K562 (cell line): Measurements from ENCODE around the gene P4HB. TPM values are rescaled to one million over a fixed set of nuclear protein-coding genes. Genes with fewer than 3 reads are reported as not detected.
A peak's percentile ranks its signal among the peaks of the same experiment; 100 is the strongest.

Source experiments
- DIDO1 ChIP-seq: fragments of 450-650 bp; IDR thresholded peaks from 2 replicates; pipeline ENCODE4 v1.6.1; 2016; ENCODE audit warnings: low read depth, missing biosample characterization, missing genetic modification characterization
- FIP1L1 ChIP-seq: fragments of 200-400 bp; formaldehyde crosslinking; IDR thresholded peaks from 2 replicates; pipeline ENCODE4 v1.6.1; 2018; ENCODE audit warnings: mild to moderate bottlenecking, low read depth, low read length; ENCODE audit not compliant: poor library complexity, severe bottlenecking
- FOXK2 ChIP-seq, 2 experiments: fragments of 450-650 bp; IDR thresholded peaks in 1 of 2; conservative IDR thresholded peaks in 1 of 2; 2 replicates each; pipeline ENCODE4 v1.6.1; 2016; ENCODE audit warnings: low read depth in 2 of 2, mild to moderate bottlenecking in 1 of 2
- GABPB1 ChIP-seq: sonication (generic); formaldehyde crosslinking; IDR thresholded peaks from 2 replicates; pipeline ENCODE4 v1.8.0; 2022; ENCODE audit warnings: mild to moderate bottlenecking, missing genetic modification reagents
- JUN ChIP-seq, 2 experiments: sonication (generic) in 1 of 2; formaldehyde crosslinking in 1 of 2; IDR thresholded peaks; 2 replicates each; pipeline versions ENCODE4 v1.6.1 to v1.8.0; 2012 to 2022; ENCODE audit warnings: borderline replicate concordance in 2 of 2, mild to moderate bottlenecking in 2 of 2, improper control_type of control experiment in 1 of 2, low read depth in 1 of 2, low read length in 1 of 2, missing genetic modification reagents in 1 of 2
- KLF10 ChIP-seq: fragments of 250-450 bp; sonication (Bioruptor Pico); IDR thresholded peaks from 2 replicates; pipeline ENCODE4 v1.6.1; 2021; ENCODE audit warnings: matching md5 sums
- KLF13 ChIP-seq: fragments of 450-650 bp; IDR thresholded peaks from 2 replicates; pipeline ENCODE4 v1.6.1; 2016; ENCODE audit warnings: missing genetic modification characterization, low read depth, mild to moderate bottlenecking, missing compliant biosample characterization, moderate library complexity, borderline replicate concordance
- POLR2A ChIP-seq: fragments of 450-650 bp; conservative IDR thresholded peaks from 2 replicates; pipeline ENCODE4 v1.6.1; 2016
- SIN3B ChIP-seq: fragments of 450-650 bp; IDR thresholded peaks from 2 replicates; pipeline ENCODE4 v1.6.1; 2017; ENCODE audit warnings: low read depth, mild to moderate bottlenecking, moderate library complexity
- TEAD1 ChIP-seq, 2 experiments: fragments of 450-650 bp in 1 of 2; sonication (generic) in 1 of 2; formaldehyde crosslinking; IDR thresholded peaks; 2 replicates each; pipeline versions ENCODE4 v1.4.0 to v1.8.0; 2020 to 2022; ENCODE audit warnings: mild to moderate bottlenecking in 2 of 2, missing genetic modification reagents in 1 of 2
- TEAD2 ChIP-seq: fragments of 450-650 bp; IDR thresholded peaks from 2 replicates; pipeline ENCODE4 v1.6.1; 2016; ENCODE audit warnings: missing genetic modification characterization, control low read depth, missing compliant biosample characterization
- TRIM28 ChIP-seq: fragments of 450-650 bp; IDR thresholded peaks from 2 replicates; pipeline ENCODE4 v1.6.1; 2017
- ZKSCAN3 ChIP-seq: fragments of 250-450 bp; sonication (Bioruptor Pico); IDR thresholded peaks from 2 replicates; pipeline ENCODE4 v1.4.0; 2020
- ZNF3 ChIP-seq: fragments of 250-450 bp; sonication (Bioruptor Pico); IDR thresholded peaks from 2 replicates; pipeline ENCODE4 v1.5.0; 2021; ENCODE audit warnings: mild to moderate bottlenecking, moderate library complexity
- ZNF766 ChIP-seq: fragments of 200-800 bp; sonication (Bioruptor generic); conservative IDR thresholded peaks from 2 replicates; pipeline ENCODE4 v1.6.1; 2016; ENCODE audit warnings: missing genetic modification characterization, missing compliant biosample characterization
- ZNF780A ChIP-seq: fragments of 250-450 bp; sonication (Bioruptor Pico); IDR thresholded peaks from 2 replicates; pipeline ENCODE4 v1.5.0; 2021; ENCODE audit warnings: mild to moderate bottlenecking
- polyA plus RNA-seq, 8 experiments: library from polyadenylated mRNA; depleted of rRNA in 4 of 8; stranded (reverse) in 5 of 8; unstranded in 3 of 8; fragments of >200 nt; fragmentation: Nextera tagmentation in 2 of 8; fragmentation: Illumina TruSeq in 1 of 8; extraction: Ambion mirVana in 2 of 8; extraction: Trizol in 1 of 8; gene quantifications; 2 replicates each; pipeline versions ENCODE4 v1.2.1 to v1.2.3, GENCODE V29; 2011 to 2014; ENCODE audit warnings: inconsistent platforms in 1 of 8, missing spikeins in 1 of 8
- total RNA-seq, 7 experiments: library from RNA; depleted of rRNA in 6 of 7; stranded (reverse); fragments of >200 nt in 6 of 7; fragmentation: Illumina TruSeq in 2 of 7; extraction: Trizol in 2 of 7; gene quantifications; 2 replicates each; pipeline versions ENCODE4 v1.2.1 to v1.2.3, GENCODE V29; 2011 to 2021; ENCODE audit warnings: low replicate concordance in 1 of 7
- TF ChIP-seq, protein P1 (sequence below): fragments of 450-650 bp; formaldehyde crosslinking; IDR thresholded peaks from 2 replicates; pipeline ENCODE4 v1.4.0; 2022; ENCODE audit warnings: missing genetic modification characterization
- TF ChIP-seq, protein P2 (sequence below): fragments of 450-650 bp; IDR thresholded peaks from 2 replicates; pipeline ENCODE4 v1.6.1; 2016; ENCODE audit warnings: antibody characterized with exemption
- TF ChIP-seq, protein P3 (sequence below): fragments of 250-450 bp; sonication (Bioruptor Pico); IDR thresholded peaks from 2 replicates; pipeline ENCODE4 v1.5.0; 2021; ENCODE audit warnings: mild to moderate bottlenecking, moderate library complexity
- TF ChIP-seq, protein P4 (sequence below): fragments of 450-650 bp; IDR thresholded peaks from 2 replicates; pipeline ENCODE4 v1.7.0; 2016; ENCODE audit warnings: borderline replicate concordance

The P4HB gene
- total and polyA plus RNA-seq, 9 of the 15 experiments (the other 6 are each of a cell fraction or from before 2014, with no cell fraction given), result 4.4 to 645 (median 325) TPM

DNA sequence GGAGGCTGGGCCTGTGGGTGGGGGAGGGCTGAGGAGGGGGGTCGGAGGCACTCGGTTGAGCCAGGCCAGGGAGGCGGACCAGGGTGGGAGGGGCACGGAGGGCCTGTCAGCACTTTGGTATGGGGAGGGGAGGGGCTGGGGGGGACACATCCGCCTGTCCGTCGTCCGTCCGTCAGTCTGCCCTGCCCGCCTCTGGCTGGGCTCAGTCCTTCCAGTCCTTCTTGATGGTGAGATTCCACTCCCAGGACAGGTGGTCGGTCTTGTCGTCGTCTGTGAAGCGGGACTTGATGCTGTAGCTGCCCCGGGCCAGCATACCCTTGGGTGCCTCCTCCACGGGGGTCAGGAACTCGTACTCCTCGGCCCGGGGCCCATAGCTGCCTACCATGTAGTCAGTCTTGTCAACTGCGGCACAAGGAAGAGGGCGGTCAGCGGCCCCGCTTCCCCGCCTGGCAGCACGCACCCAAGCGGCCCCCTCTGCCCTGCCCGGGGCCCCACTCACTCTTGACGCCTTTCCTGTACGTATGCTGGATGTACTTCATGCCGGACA is 8.4 kb upstream of the P4HB start (continued):
- TF ChIP-seq TRIM28, result no peak
- TF ChIP-seq KLF10, result no peak
- TF ChIP-seq, protein P1, sequence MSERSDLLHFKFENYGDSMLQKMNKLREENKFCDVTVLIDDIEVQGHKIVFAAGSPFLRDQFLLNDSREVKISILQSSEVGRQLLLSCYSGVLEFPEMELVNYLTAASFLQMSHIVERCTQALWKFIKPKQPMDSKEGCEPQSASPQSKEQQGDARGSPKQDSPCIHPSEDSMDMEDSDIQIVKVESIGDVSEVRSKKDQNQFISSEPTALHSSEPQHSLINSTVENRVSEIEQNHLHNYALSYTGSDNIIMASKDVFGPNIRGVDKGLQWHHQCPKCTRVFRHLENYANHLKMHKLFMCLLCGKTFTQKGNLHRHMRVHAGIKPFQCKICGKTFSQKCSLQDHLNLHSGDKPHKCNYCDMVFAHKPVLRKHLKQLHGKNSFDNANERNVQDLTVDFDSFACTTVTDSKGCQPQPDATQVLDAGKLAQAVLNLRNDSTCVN (CRISPR knock-in tag), result no peak
- TF ChIP-seq KLF13 (tag), result no peak
- TF ChIP-seq TEAD2, result no peak
- no peak for TF ChIP-seq FOXK2 (conservative IDR thresholded peaks at IDR 0.05 in 1 of 2, IDR thresholded peaks at IDR 0.05 in 1 of 2; ENCODE audit: low read depth in 2 of 2)
- TF ChIP-seq TEAD1 (CRISPR knock-in tag; IDR thresholded peaks at IDR 0.05), result peak in 1 of 2 experiments; percentile 49; a peak in 1 of 4 replicates
- TF ChIP-seq ZNF780A (CRISPR knock-in tag), result no peak
- TF ChIP-seq DIDO1 (tag), result no peak
- TF ChIP-seq, protein P2, sequence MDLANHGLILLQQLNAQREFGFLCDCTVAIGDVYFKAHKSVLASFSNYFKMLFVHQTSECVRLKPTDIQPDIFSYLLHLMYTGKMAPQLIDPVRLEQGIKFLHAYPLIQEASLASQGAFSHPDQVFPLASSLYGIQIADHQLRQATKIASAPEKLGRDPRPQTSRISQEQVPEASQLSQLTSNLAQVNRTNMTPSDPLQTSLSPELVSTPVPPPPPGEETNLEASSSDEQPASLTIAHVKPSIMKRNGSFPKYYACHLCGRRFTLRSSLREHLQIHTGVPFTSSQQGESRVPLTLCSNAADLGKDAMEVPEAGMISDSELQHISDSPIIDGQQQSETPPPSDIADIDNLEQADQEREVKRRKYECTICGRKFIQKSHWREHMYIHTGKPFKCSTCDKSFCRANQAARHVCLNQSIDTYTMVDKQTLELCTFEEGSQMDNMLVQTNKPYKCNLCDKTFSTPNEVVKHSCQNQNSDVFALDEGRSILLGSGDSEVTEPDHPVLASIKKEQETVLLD, result no peak
- TF ChIP-seq ZNF3 (CRISPR knock-in tag), result no peak
- no peak for TF ChIP-seq FIP1L1
- no peak for TF ChIP-seq SIN3B
- no peak for TF ChIP-seq ZKSCAN3 (CRISPR knock-in tag)
- no peak for TF ChIP-seq JUN (IDR thresholded peaks at IDR 0.05; ENCODE audit: borderline replicate concordance, low read depth, low read length)
- no peak for TF ChIP-seq JUN (CRISPR knock-in tag; IDR thresholded peaks at IDR 0.05; ENCODE audit: borderline replicate concordance)
- TF ChIP-seq, protein P3, sequence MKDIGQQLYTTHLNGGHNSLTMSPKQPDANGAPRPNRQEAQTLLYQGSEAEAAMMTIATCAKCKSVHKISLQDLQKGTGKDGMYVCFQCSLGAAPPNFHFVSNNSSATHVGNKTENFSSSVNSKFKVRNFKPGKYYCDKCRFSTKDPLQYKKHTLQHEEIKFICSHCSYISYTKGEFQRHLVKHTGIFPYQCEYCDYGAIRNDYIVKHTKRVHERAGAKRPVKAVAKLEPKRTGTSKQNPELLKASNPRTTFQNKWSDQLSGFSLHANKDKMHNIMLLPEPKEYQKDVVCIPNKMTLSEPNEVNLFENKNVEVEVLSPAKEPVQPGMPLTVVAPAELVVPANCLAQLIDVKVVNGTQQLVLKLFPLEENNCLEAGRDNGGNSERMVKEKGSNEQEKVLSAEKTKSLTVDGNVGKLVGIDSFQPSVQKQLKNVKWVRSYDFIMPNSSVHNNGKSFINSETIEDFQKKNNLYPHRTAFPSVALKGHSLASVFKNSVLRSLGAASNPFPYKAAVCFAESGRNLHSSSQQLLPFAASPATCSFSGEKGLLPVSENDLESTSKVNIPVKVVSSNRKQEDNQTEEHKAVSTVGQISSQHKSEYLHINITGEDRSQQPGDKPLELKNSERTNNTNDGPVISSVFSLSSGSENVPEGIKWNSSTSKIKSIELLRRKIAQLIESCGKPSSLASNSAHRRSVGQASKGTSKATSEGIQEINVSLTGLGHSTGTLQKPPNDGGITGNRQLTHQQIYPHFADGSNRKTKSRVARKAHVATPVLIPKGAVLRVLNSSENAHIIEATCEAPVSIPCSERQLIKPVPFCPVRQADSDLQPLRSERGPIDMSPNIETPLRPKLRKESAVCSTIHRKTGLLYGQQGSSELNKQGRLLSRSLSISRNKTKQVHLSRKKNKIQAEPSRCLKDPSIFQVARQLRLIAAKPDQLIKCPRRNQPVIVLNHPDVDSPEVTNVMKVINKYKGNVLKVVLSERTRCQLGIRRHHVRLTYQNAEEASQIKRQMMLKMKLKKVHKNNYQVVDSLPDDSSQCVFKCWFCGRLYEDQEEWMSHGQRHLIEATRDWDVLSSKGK (CRISPR knock-in tag), result no peak
- no peak for TF ChIP-seq ZNF766
- TF ChIP-seq GABPB1, result 0 out of 2 replicates have a peak, but pooled peaks have one; percentile 1
- no peak for TF ChIP-seq POLR2A
- TF ChIP-seq, protein P4, sequence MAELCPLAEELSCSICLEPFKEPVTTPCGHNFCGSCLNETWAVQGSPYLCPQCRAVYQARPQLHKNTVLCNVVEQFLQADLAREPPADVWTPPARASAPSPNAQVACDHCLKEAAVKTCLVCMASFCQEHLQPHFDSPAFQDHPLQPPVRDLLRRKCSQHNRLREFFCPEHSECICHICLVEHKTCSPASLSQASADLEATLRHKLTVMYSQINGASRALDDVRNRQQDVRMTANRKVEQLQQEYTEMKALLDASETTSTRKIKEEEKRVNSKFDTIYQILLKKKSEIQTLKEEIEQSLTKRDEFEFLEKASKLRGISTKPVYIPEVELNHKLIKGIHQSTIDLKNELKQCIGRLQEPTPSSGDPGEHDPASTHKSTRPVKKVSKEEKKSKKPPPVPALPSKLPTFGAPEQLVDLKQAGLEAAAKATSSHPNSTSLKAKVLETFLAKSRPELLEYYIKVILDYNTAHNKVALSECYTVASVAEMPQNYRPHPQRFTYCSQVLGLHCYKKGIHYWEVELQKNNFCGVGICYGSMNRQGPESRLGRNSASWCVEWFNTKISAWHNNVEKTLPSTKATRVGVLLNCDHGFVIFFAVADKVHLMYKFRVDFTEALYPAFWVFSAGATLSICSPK, result no peak
